H1 (cell line): Measurements from ENCODE around the gene TBC1D24. TPM values are rescaled to one million over a fixed set of nuclear protein-coding genes. Genes with fewer than 3 reads are reported as not detected.

Source experiments
- CTCF ChIA-PET: fragments of 300-600 bp; sonication (Branson Sonifier 250); formaldehyde crosslinking; loops from one replicate; lab custom pipeline; 2021; ENCODE audit not compliant: partially characterized antibody; lab: Charles Lee
- POLR2A ChIA-PET: fragments of 300-600 bp; sonication (Branson Sonifier 250); formaldehyde crosslinking; loops from one replicate; lab custom pipeline; 2021; ENCODE audit warnings: inconsistent platforms; ENCODE audit not compliant: partially characterized antibody; lab: Charles Lee
- DNase-seq, 2 experiments: peaks; one replicate each; pipeline versions ENCODE4 v3.0.0 to v3.0.0-alpha.2; 2010 to 2022; ENCODE audit warnings: low spot score in 2 of 2, low read depth in 1 of 2, mixed read lengths in 1 of 2
- FAIRE-seq: peaks from 2 replicates; lab custom pipeline; 2011; peaks lifted over from hg19 to GRCh38; lab: Jason Lieb, UNC
- H2AFZ ChIP-seq: 2 replicates; pipeline ENCODE4 v1.8.1; 2012; ENCODE audit warnings: low read length, inconsistent platforms
- H2AK5ac ChIP-seq: 2 replicates; pipeline ENCODE4 v1.6.1; 2013; ENCODE audit warnings: low read depth, low read length
- H2BK120ac ChIP-seq: replicated peaks from 2 replicates; pipeline ENCODE3; 2013; ENCODE audit warnings: low read depth, low read length, inconsistent platforms
- H2BK12ac ChIP-seq: 2 replicates; pipeline ENCODE4 v1.6.1; 2013; ENCODE audit warnings: low read depth, low read length
- H2BK15ac ChIP-seq: 2 replicates; pipeline ENCODE4 v1.6.1; 2013; ENCODE audit warnings: low read length
- H2BK20ac ChIP-seq: 2 replicates; pipeline ENCODE4 v1.6.1; 2013; ENCODE audit warnings: low read length
- H2BK5ac ChIP-seq: 2 replicates; pipeline ENCODE4 v1.6.1; 2013; ENCODE audit warnings: low read depth, low read length
- H3K14ac ChIP-seq: 2 replicates; pipeline ENCODE4 v1.6.1; 2013; ENCODE audit warnings: inconsistent platforms; ENCODE audit not compliant: insufficient read length
- H3K18ac ChIP-seq: 2 replicates; pipeline ENCODE4 v1.6.1; 2013; ENCODE audit warnings: low read length; ENCODE audit errors: extremely low read depth
- H3K23ac ChIP-seq: 2 replicates; pipeline ENCODE4 v1.6.1; 2013; ENCODE audit warnings: inconsistent platforms; ENCODE audit not compliant: insufficient read length
- H3K23me2 ChIP-seq: 2 replicates; pipeline ENCODE4 v1.6.1; 2013; ENCODE audit warnings: low read depth, low read length
- H3K27ac ChIP-seq: 2 replicates; pipeline ENCODE4 v1.6.1; 2011; ENCODE audit warnings: low read depth, low read length, inconsistent platforms
- H3K27me3 ChIP-seq, 4 experiments: replicated peaks in 1 of 4; 1 replicate in 1 of 4; 2 replicates in 3 of 4; pipeline versions ENCODE4 v1.6.1 to v1.8.1; 2011 to 2013; ENCODE audit warnings: low read length in 3 of 4, mild to moderate bottlenecking in 3 of 4, inconsistent platforms in 2 of 4, mixed read lengths in 2 of 4, moderate library complexity in 1 of 4; ENCODE audit not compliant: control insufficient read depth in 3 of 4, insufficient read depth in 3 of 4; ENCODE audit errors: extremely low read depth in 1 of 4
- H3K36me3 ChIP-seq, 4 experiments: 2 replicates each; pipeline versions ENCODE4 v1.6.1 to v1.8.1; 2011 to 2013; ENCODE audit warnings: mild to moderate bottlenecking in 4 of 4, low read length in 3 of 4, moderate library complexity in 2 of 4, control low read depth in 1 of 4, inconsistent platforms in 1 of 4; ENCODE audit not compliant: insufficient read depth in 4 of 4, control insufficient read depth in 2 of 4
- H3K4ac ChIP-seq: replicated peaks from 2 replicates; pipeline ENCODE3; 2013; ENCODE audit warnings: low read length, low read depth, mixed read lengths, inconsistent platforms; ENCODE audit not compliant: insufficient read length
- H3K4me1 ChIP-seq, 4 experiments: replicated peaks in 1 of 4; 1 replicate in 1 of 4; 2 replicates in 3 of 4; pipeline versions ENCODE4 v1.6.1 to v1.8.1; 2011 to 2013; ENCODE audit warnings: low read length in 3 of 4, inconsistent platforms in 2 of 4, mixed read lengths in 1 of 4; ENCODE audit not compliant: insufficient read depth in 4 of 4, control insufficient read depth in 3 of 4
- H3K4me2 ChIP-seq, 2 experiments: 2 replicates each; pipeline versions ENCODE4 v1.6.1 to v1.8.1; 2011 to 2013; ENCODE audit warnings: low read depth in 2 of 2, low read length in 2 of 2, control low read depth in 1 of 2, inconsistent platforms in 1 of 2, mild to moderate bottlenecking in 1 of 2; ENCODE audit not compliant: insufficient read depth in 1 of 2
- H3K4me3 ChIP-seq, 4 experiments: fragments of 200-600, 300-600 bp in 1 of 4; sonication (generic), shearing (Covaris generic), sonication (Bioruptor Twin) in 1 of 4; 2 replicates each; pipeline versions ENCODE4 v1.5.1 to v1.8.1; 2011 to 2016; ENCODE audit warnings: low read length in 4 of 4, low read depth in 3 of 4, control low read depth in 2 of 4, inconsistent platforms in 2 of 4, mild to moderate bottlenecking in 2 of 4, mixed read lengths in 1 of 4, moderate library complexity in 1 of 4; ENCODE audit not compliant: insufficient read depth in 2 of 4; ENCODE audit errors: extremely low read depth in 1 of 4
- H3K56ac ChIP-seq: replicated peaks from 2 replicates; pipeline ENCODE3; 2013; ENCODE audit warnings: low read depth, mild to moderate bottlenecking, mixed read lengths, low read length, inconsistent platforms; ENCODE audit not compliant: insufficient read length
- H3K79me1 ChIP-seq: 2 replicates; pipeline ENCODE4 v1.6.1; 2013; ENCODE audit warnings: low read depth, low read length, control low read depth
- H3K79me2 ChIP-seq, 2 experiments: 2 replicates each; pipeline versions ENCODE4 v1.6.1 to v1.8.1; 2012 to 2013; ENCODE audit warnings: low read length in 2 of 2, mild to moderate bottlenecking in 2 of 2, inconsistent platforms in 1 of 2; ENCODE audit not compliant: insufficient read depth in 2 of 2, control insufficient read depth in 1 of 2
- H3K9ac ChIP-seq, 4 experiments: replicated peaks in 1 of 4; 1 replicate in 1 of 4; 2 replicates in 3 of 4; pipeline versions ENCODE4 v1.6.1 to v1.8.1; 2011 to 2013; ENCODE audit warnings: low read depth in 3 of 4, low read length in 3 of 4, control low read depth in 2 of 4, mild to moderate bottlenecking in 2 of 4, moderate library complexity in 2 of 4, inconsistent platforms in 1 of 4; ENCODE audit errors: extremely low read depth in 1 of 4
- H3K9me3 ChIP-seq, 2 experiments: 2 replicates each; pipeline versions ENCODE4 v1.6.1 to v1.8.1; 2012 to 2013; ENCODE audit warnings: mild to moderate bottlenecking in 2 of 2, moderate library complexity in 2 of 2, control low read depth in 1 of 2, inconsistent platforms in 1 of 2, low read depth in 1 of 2, low read length in 1 of 2, mixed read lengths in 1 of 2; ENCODE audit not compliant: insufficient read depth in 2 of 2
- H4K20me1 ChIP-seq, 2 experiments: replicated peaks in 1 of 2; 2 replicates each; pipeline versions ENCODE3 to v1.8.1; 2011 to 2013; ENCODE audit warnings: inconsistent platforms in 2 of 2, low read length in 2 of 2, mild to moderate bottlenecking in 1 of 2; ENCODE audit not compliant: insufficient read depth in 2 of 2, control insufficient read depth in 1 of 2
- H4K5ac ChIP-seq: 2 replicates; pipeline ENCODE4 v1.6.1; 2013; ENCODE audit warnings: low read length, low read depth, mixed read lengths, inconsistent platforms; ENCODE audit not compliant: insufficient read length
- H4K8ac ChIP-seq: 2 replicates; pipeline ENCODE4 v1.8.0; 2013; ENCODE audit warnings: mild to moderate bottlenecking, moderate library complexity, low read length, inconsistent platforms; ENCODE audit not compliant: insufficient read depth; ENCODE audit errors: extremely low read depth
- H4K91ac ChIP-seq: replicated peaks from 2 replicates; pipeline ENCODE3; 2013; ENCODE audit warnings: low read length, mixed read lengths, inconsistent platforms; ENCODE audit not compliant: insufficient read length
- CBX5 ChIP-seq: fragments of 300-800, 300-1000 bp; sonication (generic); IDR thresholded peaks from 2 replicates; pipeline ENCODE4 v1.7.1; 2016; ENCODE audit warnings: antibody characterized with exemption, low read length, low read depth
- EZH2 ChIP-seq: fragments of 200-600 bp; sonication (generic); IDR thresholded peaks from 2 replicates; pipeline ENCODE4 v1.7.1; 2012; ENCODE audit warnings: low read depth, mild to moderate bottlenecking, moderate library complexity, low read length, inconsistent platforms; ENCODE audit not compliant: severe bottlenecking
- MAFK ChIP-seq: IDR thresholded peaks from 2 replicates; pipeline ENCODE4 v1.6.1; 2012; ENCODE audit warnings: low read depth, mild to moderate bottlenecking, improper control_type of control experiment, low read length
- NRF1 ChIP-seq: IDR thresholded peaks from 2 replicates; pipeline ENCODE4 v1.6.1; 2011; ENCODE audit warnings: mild to moderate bottlenecking, low read depth, low read length, improper control_type of control experiment
- RAD21 ChIP-seq, 2 experiments: IDR thresholded peaks in 1 of 2; conservative IDR thresholded peaks in 1 of 2; 2 replicates each; pipeline ENCODE4 v1.6.1; 2011; ENCODE audit warnings: low read depth in 2 of 2, low read length in 2 of 2, improper control_type of control experiment in 1 of 2, inconsistent platforms in 1 of 2, mild to moderate bottlenecking in 1 of 2, moderate library complexity in 1 of 2
- SIN3A ChIP-seq, 2 experiments: IDR thresholded peaks in 1 of 2; conservative IDR thresholded peaks in 1 of 2; 2 replicates each; pipeline ENCODE4 v1.6.1; 2011 to 2012; ENCODE audit warnings: low read length in 2 of 2, improper control_type of control experiment in 1 of 2, low read depth in 1 of 2, mild to moderate bottlenecking in 1 of 2
- SP2 ChIP-seq: IDR thresholded peaks from 2 replicates; pipeline ENCODE4 v1.6.1; 2012; ENCODE audit warnings: mild to moderate bottlenecking, low read length, inconsistent platforms
- YY1 ChIP-seq: IDR thresholded peaks from 2 replicates; pipeline ENCODE4 v1.6.1; 2011; ENCODE audit warnings: low read depth, mild to moderate bottlenecking, low read length
- WGBS, 2 experiments: shearing (Covaris generic) in 1 of 2; methylation state at CpG; one replicate each; pipeline versions ENCODE4 v1.1.6 to v1.1.7; 2013 to 2015; ENCODE audit warnings: low lambda C conversion rate in 2 of 2, mixed read lengths in 2 of 2, inconsistent platforms in 1 of 2, low coverage in 1 of 2, missing lambda C conversion rate in 1 of 2; ENCODE audit not compliant: insufficient replicate concordance in 2 of 2, insufficient coverage in 1 of 2, insufficient read length in 1 of 2; ENCODE audit errors: extremely low coverage in 1 of 2, missing lambda C conversion rate in 1 of 2; 5-methylcytosine and 5-hydroxymethylcytosine counted together
- polyA plus RNA-seq, 7 experiments: library from polyadenylated mRNA; depleted of rRNA in 3 of 7; stranded (reverse) in 5 of 7; unstranded in 2 of 7; fragments of >200 nt in 5 of 7; fragments of 200-250 nt in 2 of 7; gene quantifications; 1 replicate in 5 of 7; 2 replicates in 1 of 7; 4 replicates in 1 of 7; pipeline versions ENCODE4 v1.2.1 to v1.2.3, GENCODE V29; 2011 to 2013; ENCODE audit warnings: missing spikeins in 2 of 7, mixed read lengths in 2 of 7
- total RNA-seq: library from RNA; stranded (reverse); fragmentation: NEBNext Ultra II Directional; extraction: Animal tissue kit (Norgen Biotek cat#: 25700); gene quantifications from 2 replicates; pipeline ENCODE4 v1.2.1, GENCODE V29; 2021
- TF ChIP-seq, protein P1 (sequence below): IDR thresholded peaks from 2 replicates; pipeline ENCODE4 v1.6.1; 2011; ENCODE audit warnings: low read length, improper control_type of control experiment
- TF ChIP-seq, protein P2 (sequence below): IDR thresholded peaks from 2 replicates; pipeline ENCODE4 v1.6.1; 2012; ENCODE audit warnings: inconsistent platforms

The TBC1D24 gene
- total and polyA plus RNA-seq, 2 of the 8 experiments (the other 6 are each of a cell fraction or from before 2014, with no cell fraction given): 8.7 to 21.5 TPM

DNA sequence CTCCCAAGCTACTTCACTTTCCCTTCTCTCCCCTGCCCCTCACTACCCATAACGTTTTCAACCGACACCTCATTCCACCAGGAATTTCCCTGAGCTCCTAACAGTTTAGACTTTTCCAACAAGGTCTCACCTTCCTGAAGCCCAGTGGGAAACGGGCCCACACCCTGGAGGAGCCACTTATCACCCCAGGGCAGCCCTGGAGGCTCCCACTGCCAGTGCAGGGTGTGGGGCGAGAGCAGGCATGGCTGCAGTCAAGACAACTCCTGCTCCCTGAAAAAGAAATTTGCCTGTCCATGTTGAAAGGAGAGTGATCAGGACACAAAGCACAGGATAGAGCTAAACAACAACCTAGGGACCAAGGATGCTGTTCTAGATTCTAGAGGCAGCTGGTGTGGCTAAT, 47.4 kb upstream of the TBC1D24 start:
- POLR2A ChIA-PET: interaction anchor here (0.8 to 2.2 kb wide), 10 partner anchors 31 to 179 kb away, joined by 3 to 9 read pairs (median 3); partner anchors contain the start of genes ATP6V0C, ECI1 and TBC1D24
- CTCF ChIA-PET: interaction anchor here (0.7 to 2.8 kb wide), 10 partner anchors 14 to 189 kb away, joined by 3 to 9 read pairs (median 3); partner anchors contain the start of gene ECI1
- TF ChIP-seq SIN3A (conservative IDR thresholded peaks at IDR 0.05 in 1 of 2, IDR thresholded peaks at IDR 0.05 in 1 of 2; ENCODE audit: low read depth in 1 of 2, low read length in 2 of 2) (no peak), RAD21 (IDR thresholded peaks at IDR 0.05 in 1 of 2, conservative IDR thresholded peaks at IDR 0.05 in 1 of 2; ENCODE audit: low read depth in 2 of 2, low read length in 2 of 2) (no peak), CBX5 (no peak), SP2 (no peak), EZH2 (no peak), YY1 (no peak), NRF1 (no peak), MAFK (no peak)
- TF ChIP-seq, protein P1, sequence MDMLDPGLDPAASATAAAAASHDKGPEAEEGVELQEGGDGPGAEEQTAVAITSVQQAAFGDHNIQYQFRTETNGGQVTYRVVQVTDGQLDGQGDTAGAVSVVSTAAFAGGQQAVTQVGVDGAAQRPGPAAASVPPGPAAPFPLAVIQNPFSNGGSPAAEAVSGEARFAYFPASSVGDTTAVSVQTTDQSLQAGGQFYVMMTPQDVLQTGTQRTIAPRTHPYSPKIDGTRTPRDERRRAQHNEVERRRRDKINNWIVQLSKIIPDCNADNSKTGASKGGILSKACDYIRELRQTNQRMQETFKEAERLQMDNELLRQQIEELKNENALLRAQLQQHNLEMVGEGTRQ: no peak
- TF ChIP-seq, protein P2, sequence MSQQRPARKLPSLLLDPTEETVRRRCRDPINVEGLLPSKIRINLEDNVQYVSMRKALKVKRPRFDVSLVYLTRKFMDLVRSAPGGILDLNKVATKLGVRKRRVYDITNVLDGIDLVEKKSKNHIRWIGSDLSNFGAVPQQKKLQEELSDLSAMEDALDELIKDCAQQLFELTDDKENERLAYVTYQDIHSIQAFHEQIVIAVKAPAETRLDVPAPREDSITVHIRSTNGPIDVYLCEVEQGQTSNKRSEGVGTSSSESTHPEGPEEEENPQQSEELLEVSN: no peak

More for the DNA sequence above, 47.4 kb upstream of the TBC1D24 start:
- no peak overlapping the region for H3K56ac ChIP-seq
- no peak overlapping the region for H4K91ac ChIP-seq
- H4K5ac ChIP-seq: no peak overlapping the region
- no peak overlapping the region for H2BK5ac ChIP-seq
- no peak overlapping the region for H3K4me3 ChIP-seq
- no peak overlapping the region for H3K9ac ChIP-seq
- peak overlapping the region; percentile 39; the same call in 1 of the 2 replicates for H2BK12ac ChIP-seq
- FAIRE-seq: no peak
- no peak overlapping the region for H3K27ac ChIP-seq
- H2AFZ ChIP-seq: no peak overlapping the region
- peak overlapping the region in 1 of 2 experiments; percentile 51; a peak in 1 of 4 replicates for H3K4me2 ChIP-seq
- H3K4me1 ChIP-seq: peaks cover 0 to 13% (median 6%) of the 10 kb centered on the region in 4 experiments; a peak in 5 of 7 replicates
- WGBS, 2 experiments: 88% methylated on average over 4 of the region's 4 CpGs; no CpG with 5 or more reads in 1 of the 2 experiments
- no peak overlapping the region for H4K8ac ChIP-seq
- H3K18ac ChIP-seq: no peak overlapping the region
- peaks cover 0 to 15% of the 10 kb centered on the region in 2 experiments; a peak in 2 of 4 replicates for H3K79me2 ChIP-seq
- no peak overlapping the region for H2BK20ac ChIP-seq
- H2BK15ac ChIP-seq: 0 out of 2 replicates have a peak overlapping the region, but pooled peaks have one; percentile 46
- H2AK5ac ChIP-seq: peak overlapping the region; percentile 53; the same call in 1 of the 2 replicates
- no peak for DNase-seq
- no peaks in the 10 kb centered on the region for H3K9me3 ChIP-seq
- H3K27me3 ChIP-seq: peaks cover 0 to 9% (median 2%) of the 10 kb centered on the region in 4 experiments; a peak in 2 of 7 replicates
- 0 out of 2 replicates have a peak, but pooled peaks cover 6% of the 10 kb centered on the region for H3K79me1 ChIP-seq
- peaks cover 12% of the 10 kb centered on the region; the same call in 1 of the 2 replicates for H3K23me2 ChIP-seq
- H3K4ac ChIP-seq: peak overlapping the region; percentile 40
- no peak overlapping the region for H2BK120ac ChIP-seq
- peaks cover 8 to 11% of the 10 kb centered on the region in 2 experiments for H4K20me1 ChIP-seq
- H3K14ac ChIP-seq: no peak overlapping the region
- H3K36me3 ChIP-seq: peaks cover 6 to 10% (median 8%) of the 10 kb centered on the region in 4 experiments
- no peak overlapping the region for H3K23ac ChIP-seq
